D721Med (cell line): ENCODE measurements around the gene ULK4.

Experiments used
- DNase-seq: peaks from one replicate; pipeline ENCODE4 v3.0.0; 2011; ENCODE audit warnings: low spot score; ENCODE audit not compliant: insufficient read length
- FAIRE-seq: peaks from 2 replicates; lab custom pipeline; 2011; peaks lifted over from hg19 to GRCh38; lab: Jason Lieb, UNC
- CTCF ChIP-seq: IDR thresholded peaks from 2 replicates; pipeline ENCODE4 v1.5.1; 2012; ENCODE audit warnings: mild to moderate bottlenecking, control low read depth; ENCODE audit not compliant: insufficient read depth; ENCODE audit errors: missing control alignments

The ULK4 gene

GRCh38 chr3:41213588-41213987, 748.3 kb downstream of the ULK4 start:
- TF ChIP-seq CTCF, result no peak
- DNase-seq, result no peak
- FAIRE-seq, result no peak

- no peak for TF ChIP-seq CTCF
- FAIRE-seq, result no peak
- no peak for DNase-seq
Measured at GRCh38 chr3:41212088-41212487, 749.8 kb downstream of the ULK4 start.

GRCh38 chr3:41210966-41211365, 750.9 kb downstream of the ULK4 start:
- FAIRE-seq, result no peak
- no peak for TF ChIP-seq CTCF

GRCh38 chr3:41209646-41210045, 752.3 kb downstream of the ULK4 start:
- FAIRE-seq (no peak), DNase-seq (no peak)
- TF ChIP-seq CTCF, result no peak

More at GRCh38 chr3:41210966-41211365, 750.9 kb downstream of the ULK4 start:
- DNase-seq, result no peak

- FAIRE-seq (no peak), DNase-seq (no peak)
- no peak for TF ChIP-seq CTCF
Measured at GRCh38 chr3:41208507-41209220, 753.2 kb downstream of the ULK4 start.

- DNase-seq (no peak), FAIRE-seq (no peak)
- no peak for TF ChIP-seq CTCF
Measured at GRCh38 chr3:41207355-41207754, 754.5 kb downstream of the ULK4 start.

- no peak for DNase-seq
- FAIRE-seq, result no peak
Measured at GRCh38 chr3:41205591-41205990, 756.3 kb downstream of the ULK4 start.

More at GRCh38 chr3:41205591-41205990, 756.3 kb downstream of the ULK4 start:
- no peak for TF ChIP-seq CTCF
